ENCODE data around the gene SELENOW.

DNA sequence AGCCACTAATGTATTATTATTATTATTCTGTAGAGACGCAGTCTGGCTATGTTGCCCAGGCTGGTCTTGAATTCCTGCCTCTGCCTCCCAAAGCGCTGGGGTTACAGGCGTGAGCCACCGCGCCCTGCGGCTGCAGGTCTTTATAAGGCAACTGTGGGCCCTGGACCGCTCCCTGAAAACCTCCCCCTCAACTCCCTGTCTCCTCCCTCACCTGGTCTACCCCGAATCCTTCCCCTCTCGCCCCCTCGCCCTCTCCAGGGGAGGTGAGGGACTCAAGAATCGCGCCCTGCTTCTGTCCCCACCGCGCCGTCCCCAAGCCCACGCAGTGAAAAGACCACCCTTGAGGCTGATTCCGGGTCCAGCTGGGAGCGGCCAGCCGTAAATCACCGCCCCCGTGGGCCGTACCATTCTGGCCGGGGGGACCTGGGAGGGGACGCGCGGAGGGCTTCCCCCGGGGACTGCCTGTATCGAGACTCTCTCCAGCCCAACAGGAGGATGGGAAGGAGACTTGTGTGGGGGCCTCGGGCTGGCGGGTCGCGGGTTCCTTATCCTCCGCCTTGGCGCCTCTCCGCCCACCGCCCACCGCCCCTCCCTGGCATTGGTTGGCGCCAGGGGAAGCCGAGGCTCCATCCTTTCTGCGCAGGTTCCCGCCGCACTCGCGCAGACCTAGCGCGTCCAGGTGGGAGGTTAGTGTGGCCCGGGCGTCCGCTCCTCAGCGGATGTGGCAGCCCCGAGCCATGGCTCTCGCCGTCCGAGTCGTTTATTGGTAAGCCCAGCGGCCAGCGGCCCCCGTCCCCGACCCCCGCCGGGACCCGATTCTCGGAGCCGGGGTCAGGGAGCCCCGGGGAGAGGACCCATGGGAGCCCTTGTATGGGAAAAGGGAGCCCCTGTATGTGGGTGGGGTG lies at the start of gene SELENOW:
- TF ChIP-seq YY1 (IDR thresholded peaks at IDR 0.05; ENCODE audit: insufficient read depth, insufficient read length) (no peak), SUZ12 (IDR thresholded peaks at IDR 0.05; ENCODE audit: extremely low read depth, insufficient read depth, insufficient read length) (no peak)

Measured in NT2/D1 (cell line).